T-helper 2 cell treated with Interferon-gamma antibody and Interleukin-4, amounts not matched to agents 5 μg/mL and 100 μg/mL, for 36 hours (primary cell): ENCODE results near the gene TAF8.

Source experiments
- DNase-seq: peaks from one replicate; pipeline ENCODE4 v3.0.0; 2021; ENCODE audit warnings: low spot score
- H3K27ac Mint-ChIP-seq: one replicate; pipeline ENCODE4 v1.8.0; 2021; ENCODE audit warnings: mild to moderate bottlenecking, mixed read lengths
- H3K27me3 Mint-ChIP-seq: one replicate; pipeline ENCODE4 v1.8.0; 2021; ENCODE audit warnings: low read depth, mixed read lengths
- H3K36me3 Mint-ChIP-seq: one replicate; pipeline ENCODE4 v1.8.0; 2021; ENCODE audit warnings: low read depth, mixed read lengths
- H3K4me1 Mint-ChIP-seq: one replicate; pipeline ENCODE4 v1.8.0; 2021; ENCODE audit warnings: low read depth, mixed read lengths
- H3K4me3 Mint-ChIP-seq: one replicate; pipeline ENCODE4 v1.8.0; 2022; ENCODE audit warnings: mild to moderate bottlenecking, moderate library complexity, mixed read lengths
- H3K9me3 Mint-ChIP-seq: one replicate; pipeline ENCODE4 v1.8.0; 2021; ENCODE audit warnings: mixed read lengths

The TAF8 gene

GRCh38 chr6:42124223-42124836 is 74.0 kb downstream of the TAF8 start:
- Mint-ChIP-seq H3K27ac (no peak overlapping the region), H3K4me3 (no peak overlapping the region), H3K36me3 (no peaks in the 10 kb centered on the region), H3K27me3 (no peaks in the 10 kb centered on the region), H3K4me1 (no peaks in the 10 kb centered on the region), H3K9me3 (no peaks in the 10 kb centered on the region)
- no peak for DNase-seq

- H3K36me3 Mint-ChIP-seq, result no peaks in the 10 kb centered on the region
- no peak overlapping the region for H3K27ac Mint-ChIP-seq
- no peaks in the 10 kb centered on the region for H3K27me3 Mint-ChIP-seq
- no peak overlapping the region for H3K4me3 Mint-ChIP-seq
- no peaks in the 10 kb centered on the region for H3K9me3 Mint-ChIP-seq
- DNase-seq, result no peak
- H3K4me1 Mint-ChIP-seq, result no peaks in the 10 kb centered on the region
These were observed 74.9 kb downstream of the TAF8 start for GRCh38 chr6:42125231-42125630.

GRCh38 chr6:42125663-42126062 is 75.3 kb downstream of the TAF8 start:
- Mint-ChIP-seq H3K4me1 (no peaks in the 10 kb centered on the region), H3K9me3 (no peaks in the 10 kb centered on the region), H3K27ac (no peak overlapping the region), H3K27me3 (no peaks in the 10 kb centered on the region), H3K4me3 (no peak overlapping the region), H3K36me3 (no peaks in the 10 kb centered on the region)
- no peak for DNase-seq

GRCh38 chr6:42128460-42129359 is 78.4 kb downstream of the TAF8 start:
- H3K9me3 Mint-ChIP-seq, result no peaks in the 10 kb centered on the region
- no peaks in the 10 kb centered on the region for H3K27me3 Mint-ChIP-seq
- H3K36me3 Mint-ChIP-seq, result no peaks in the 10 kb centered on the region
- no peak for DNase-seq
- no peaks in the 10 kb centered on the region for H3K4me1 Mint-ChIP-seq
- H3K4me3 Mint-ChIP-seq, result no peak overlapping the region
- H3K27ac Mint-ChIP-seq, result no peak overlapping the region

- DNase-seq, result no peak
- Mint-ChIP-seq H3K4me3 (no peak overlapping the region), H3K27ac (no peak overlapping the region), H3K36me3 (no peaks in the 10 kb centered on the region), H3K27me3 (no peaks in the 10 kb centered on the region), H3K9me3 (no peaks in the 10 kb centered on the region), H3K4me1 (no peaks in the 10 kb centered on the region)
These were observed 79.0 kb downstream of the TAF8 start for GRCh38 chr6:42129360-42129676.

- no peak for DNase-seq
- Mint-ChIP-seq H3K4me1 (peaks cover 2% of the 10 kb centered on the region), H3K4me3 (no peak overlapping the region), H3K36me3 (no peaks in the 10 kb centered on the region), H3K27ac (no peak overlapping the region), H3K27me3 (no peaks in the 10 kb centered on the region), H3K9me3 (no peaks in the 10 kb centered on the region)
These were observed 81.2 kb downstream of the TAF8 start for GRCh38 chr6:42131531-42131930.

- H3K27ac Mint-ChIP-seq, result no peak overlapping the region
- peaks cover under 1% of the 10 kb centered on the region for H3K27me3 Mint-ChIP-seq
- H3K9me3 Mint-ChIP-seq, result no peaks in the 10 kb centered on the region
- no peaks in the 10 kb centered on the region for H3K36me3 Mint-ChIP-seq
- H3K4me3 Mint-ChIP-seq, result no peak overlapping the region
- DNase-seq, result no peak
- H3K4me1 Mint-ChIP-seq, result peaks cover 6% of the 10 kb centered on the region
These were observed 83.6 kb downstream of the TAF8 start for GRCh38 chr6:42133926-42134325.

GRCh38 chr6:42135161-42135560 is 84.8 kb downstream of the TAF8 start:
- H3K4me3 Mint-ChIP-seq, result no peak overlapping the region
- no peak for DNase-seq
- peaks cover 6% of the 10 kb centered on the region for H3K4me1 Mint-ChIP-seq
- H3K27me3 Mint-ChIP-seq, result peaks cover 13% of the 10 kb centered on the region
- H3K36me3 Mint-ChIP-seq, result no peaks in the 10 kb centered on the region
- H3K9me3 Mint-ChIP-seq, result no peaks in the 10 kb centered on the region
- H3K27ac Mint-ChIP-seq, result no peak overlapping the region

GRCh38 chr6:42135722-42136121 is 85.4 kb downstream of the TAF8 start:
- Mint-ChIP-seq H3K4me3 (no peak overlapping the region), H3K9me3 (no peaks in the 10 kb centered on the region), H3K27ac (no peak overlapping the region), H3K4me1 (peaks cover 6% of the 10 kb centered on the region), H3K36me3 (no peaks in the 10 kb centered on the region), H3K27me3 (peaks cover 19% of the 10 kb centered on the region)
- no peak for DNase-seq

GRCh38 chr6:42136508-42137193 is 86.3 kb downstream of the TAF8 start:
- Mint-ChIP-seq H3K9me3 (no peaks in the 10 kb centered on the region), H3K27me3 (peaks cover 28% of the 10 kb centered on the region), H3K4me3 (no peak overlapping the region), H3K36me3 (no peaks in the 10 kb centered on the region), H3K4me1 (peaks cover 6% of the 10 kb centered on the region), H3K27ac (no peak overlapping the region)
- peak; percentile 9 for DNase-seq
